SK-N-SH (cell line): ENCODE measurements around the gene BCL2L13. TPM values are rescaled to one million over a fixed set of nuclear protein-coding genes. Genes with fewer than 3 reads are reported as not detected.

Experiments used
- CTCF ChIA-PET: fragments of 300-600, 350-600 bp; formaldehyde crosslinking; extraction: SDS; loops from one replicate; lab custom pipeline; 2021; lab: Yijun Ruan, JAX
- POLR2A ChIA-PET: fragments of 350-600 bp; sonication (Branson Sonifier 250); formaldehyde crosslinking; extraction: SDS; loops from one replicate; lab custom pipeline; 2020; ENCODE audit warnings: antibody characterized with exemption, inconsistent platforms; lab: Yijun Ruan, JAX
- DNase-seq: peaks from one replicate; pipeline ENCODE4 v3.0.0; 2012
- H2AFZ ChIP-seq: fragments of 200-600 bp; sonication (generic); 2 replicates; pipeline ENCODE4 v1.8.1; 2016; ENCODE audit warnings: antibody characterized with exemption, mild to moderate bottlenecking, low read depth
- H3F3A ChIP-seq: fragments of 200-600 bp; sonication (generic); replicated peaks from 2 replicates; pipeline ENCODE3; 2016; ENCODE audit warnings: antibody characterized with exemption, mild to moderate bottlenecking; ENCODE audit not compliant: insufficient read depth
- H3K27ac ChIP-seq, 2 experiments: fragments of 200-500 bp in 1 of 2; fragments of 200-600 bp in 1 of 2; sonication (Bioruptor generic) in 1 of 2; sonication (generic), shearing (Covaris generic) in 1 of 2; 2 replicates each; pipeline versions ENCODE4 v1.5.1 to v1.6.1; 2014 to 2016; ENCODE audit warnings: low read depth in 2 of 2, inconsistent platforms in 1 of 2, low read length in 1 of 2, mild to moderate bottlenecking in 1 of 2, mixed read lengths in 1 of 2
- H3K27me3 ChIP-seq: fragments of 200-600 bp; sonication (generic), shearing (Covaris generic); 2 replicates; pipeline ENCODE4 v1.6.1; 2016; ENCODE audit warnings: mixed run types; ENCODE audit not compliant: insufficient read depth
- H3K36me3 ChIP-seq, 2 experiments: fragments of 200-500 bp in 1 of 2; fragments of 200-600 bp in 1 of 2; sonication (Bioruptor generic) in 1 of 2; sonication (generic) in 1 of 2; replicated peaks in 1 of 2; 2 replicates each; pipeline versions ENCODE3 to v1.5.1; 2014 to 2016; ENCODE audit warnings: low read length in 1 of 2, mild to moderate bottlenecking in 1 of 2; ENCODE audit not compliant: insufficient read depth in 2 of 2, control insufficient read depth in 1 of 2
- H3K4me1 ChIP-seq, 2 experiments: fragments of 200-500 bp in 1 of 2; fragments of 200-600 bp in 1 of 2; sonication (Bioruptor generic) in 1 of 2; sonication (generic), shearing (Covaris generic) in 1 of 2; 2 replicates each; pipeline versions ENCODE4 v1.5.1 to v1.6.1; 2014 to 2016; ENCODE audit warnings: low read depth in 1 of 2, low read length in 1 of 2, mixed run types in 1 of 2; ENCODE audit not compliant: insufficient read depth in 2 of 2, control insufficient read depth in 1 of 2
- H3K4me2 ChIP-seq: fragments of 200-600 bp; sonication (generic), shearing (Covaris generic); 2 replicates; pipeline ENCODE4 v1.6.1; 2017; ENCODE audit warnings: mixed run types
- H3K4me3 ChIP-seq, 2 experiments: fragments of 200-500 bp in 1 of 2; fragments of 200-600 bp in 1 of 2; sonication (Bioruptor generic) in 1 of 2; sonication (generic), shearing (Covaris generic) in 1 of 2; 2 replicates each; pipeline versions ENCODE4 v1.5.1 to v1.8.1; 2014 to 2016; ENCODE audit warnings: low read depth in 2 of 2, inconsistent platforms in 1 of 2, low read length in 1 of 2, mild to moderate bottlenecking in 1 of 2, mixed read lengths in 1 of 2, moderate library complexity in 1 of 2
- H3K79me2 ChIP-seq: fragments of 200-600 bp; sonication (generic); 2 replicates; pipeline ENCODE4 v1.8.1; 2017; ENCODE audit warnings: mild to moderate bottlenecking; ENCODE audit not compliant: insufficient read depth
- H3K9ac ChIP-seq: fragments of 200-600 bp; sonication (generic); 2 replicates; pipeline ENCODE4 v1.6.1; 2017; ENCODE audit warnings: mixed run types
- H3K9me2 ChIP-seq: fragments of 200-600 bp; sonication (generic); 2 replicates; pipeline ENCODE4 v1.6.1; 2017; ENCODE audit warnings: mixed run types
- H3K9me3 ChIP-seq: fragments of 200-600 bp; sonication (generic); 2 replicates; pipeline ENCODE4 v1.6.1; 2017; ENCODE audit warnings: mixed run types, mild to moderate bottlenecking, moderate library complexity
- H4K20me1 ChIP-seq: fragments of 200-600 bp; sonication (generic); 2 replicates; pipeline ENCODE4 v1.6.1; 2017; ENCODE audit warnings: mild to moderate bottlenecking, mixed run types; ENCODE audit not compliant: insufficient read depth
- CHD2 ChIP-seq: fragments of 150-350 bp; IDR thresholded peaks from 2 replicates; pipeline ENCODE4 v1.6.1; 2018; ENCODE audit warnings: low read length; ENCODE audit not compliant: partially characterized antibody
- CTCF ChIP-seq: fragments of 200-600 bp; sonication (generic); IDR thresholded peaks from 2 replicates; pipeline ENCODE4 v1.6.1; 2017; ENCODE audit warnings: antibody characterized with exemption, mild to moderate bottlenecking, moderate library complexity
- GABPA ChIP-seq: IDR thresholded peaks from 2 replicates; pipeline ENCODE4 v1.4.0; 2012; ENCODE audit warnings: low read depth, mild to moderate bottlenecking
- GATA2 ChIP-seq: sonication (generic); formaldehyde crosslinking; IDR thresholded peaks from 2 replicates; pipeline ENCODE4 v1.5.0; 2020; ENCODE audit warnings: mild to moderate bottlenecking, missing genetic modification reagents
- MEF2A ChIP-seq: IDR thresholded peaks from 2 replicates; pipeline ENCODE4 v1.4.0; 2012; ENCODE audit warnings: low read depth, borderline replicate concordance
- MXI1 ChIP-seq: IDR thresholded peaks from 2 replicates; pipeline ENCODE4 v1.6.1; 2012; ENCODE audit warnings: mild to moderate bottlenecking, low read depth, low read length, improper control_type of control experiment
- NRF1 ChIP-seq: IDR thresholded peaks from 2 replicates; pipeline ENCODE4 v1.6.1; 2012; ENCODE audit warnings: low read depth, mild to moderate bottlenecking, low read length
- POLR2AphosphoS5 ChIP-seq: IDR thresholded peaks from 2 replicates; pipeline ENCODE4 v1.6.1; 2012; ENCODE audit warnings: low read depth, low read length
- RAD21 ChIP-seq: IDR thresholded peaks from 2 replicates; pipeline ENCODE4 v1.6.1; 2012; ENCODE audit warnings: mild to moderate bottlenecking, low read length
- RCOR1 ChIP-seq: fragments of 150-350 bp; IDR thresholded peaks from 2 replicates; pipeline ENCODE4 v1.6.1; 2017; ENCODE audit warnings: antibody characterized with exemption, low read length
- TAF1 ChIP-seq: IDR thresholded peaks from 2 replicates; pipeline ENCODE4 v1.6.1; 2012; ENCODE audit warnings: low read depth, mild to moderate bottlenecking, low read length, moderate library complexity, borderline replicate concordance
- TEAD4 ChIP-seq: IDR thresholded peaks from 2 replicates; pipeline ENCODE4 v1.4.0; 2012; ENCODE audit warnings: mild to moderate bottlenecking, borderline replicate concordance; ENCODE audit not compliant: insufficient read depth
- USF1 ChIP-seq: IDR thresholded peaks from 2 replicates; pipeline ENCODE4 v1.4.0; 2012; ENCODE audit warnings: low read depth, borderline replicate concordance
- USF2 ChIP-seq: fragments of 150-350 bp; IDR thresholded peaks from 2 replicates; pipeline ENCODE4 v1.6.1; 2017; ENCODE audit warnings: antibody characterized with exemption, low read length, low read depth, borderline replicate concordance
- ZBTB33 ChIP-seq: IDR thresholded peaks from 2 replicates; pipeline ENCODE4 v1.4.0; 2012; ENCODE audit warnings: low read depth, borderline replicate concordance
- WGBS: methylation state at CpG from one replicate; pipeline ENCODE4 v1.1.6; 2017; ENCODE audit warnings: low lambda C conversion rate; 5-methylcytosine and 5-hydroxymethylcytosine counted together
- polyA plus RNA-seq, 3 experiments: library from polyadenylated mRNA; depleted of rRNA; stranded (reverse); fragments of >200 nt; gene quantifications; 2 replicates each; pipeline ENCODE4 v1.2.3, GENCODE V29; 2012
- TF ChIP-seq, protein P1 (sequence below): IDR thresholded peaks from 2 replicates; pipeline ENCODE4 v1.6.1; 2012; ENCODE audit warnings: mild to moderate bottlenecking, low read depth, low read length, moderate library complexity

BCL2L13 gene
- polyA plus RNA-seq, 1 of the 3 experiments (the other 2 are of a cell fraction) = 37.1 TPM

DNA sequence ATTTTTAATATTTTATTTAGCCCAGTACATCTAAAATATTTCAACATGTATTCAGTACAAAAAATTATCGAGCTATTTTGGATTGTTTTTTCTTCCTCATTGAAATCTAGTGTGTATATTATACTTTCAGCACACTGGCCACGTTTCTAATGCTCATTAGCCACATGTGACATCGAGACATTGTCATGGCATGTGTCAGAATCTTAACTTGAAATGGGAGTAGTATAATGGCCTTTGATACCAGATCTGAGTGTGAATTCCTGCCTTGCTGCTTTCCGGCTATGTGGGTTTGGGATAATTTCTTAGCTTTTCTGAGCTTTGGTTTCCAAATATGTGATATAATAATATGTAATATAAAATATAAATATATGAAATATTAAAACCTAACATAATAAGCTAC lies 54.3 kb downstream of the BCL2L13 start:
- H3K9me2 ChIP-seq = no peaks in the 10 kb centered on the region
- H3K27me3 ChIP-seq = no peaks in the 10 kb centered on the region
- no peak overlapping the region for H2AFZ ChIP-seq
- WGBS = 96% methylated on average over 4 of the region's 4 CpGs
- CTCF ChIA-PET = interaction anchor here (1.0 to 1.1 kb wide), 2 partner anchors 11 to 49 kb away, joined by 3 read pairs; no protein-coding TSS in a partner anchor
- no peak for DNase-seq
- no peaks in the 10 kb centered on the region; the same call in 1 of the 2 replicates for H3K79me2 ChIP-seq
- no peak overlapping the region for H3K27ac ChIP-seq
- no peaks in the 10 kb centered on the region for H3K4me1 ChIP-seq
- no peak overlapping the region for H3K4me2 ChIP-seq
- no peak overlapping the region for H3K4me3 ChIP-seq
- peaks cover 7% of the 10 kb centered on the region for H3F3A ChIP-seq
- POLR2A ChIA-PET = no interaction called here
- no peak for TF ChIP-seq MEF2A
- peaks cover 2 to 14% of the 10 kb centered on the region in 2 experiments for H3K36me3 ChIP-seq
- no peaks in the 10 kb centered on the region for H3K9me3 ChIP-seq
- H3K9ac ChIP-seq = no peak overlapping the region
- no peaks in the 10 kb centered on the region for H4K20me1 ChIP-seq

- Histone ChIP-seq H3K9ac (no peak overlapping the region), H2AFZ (no peak overlapping the region), H3K4me2 (no peak overlapping the region), H3F3A (peaks cover 11% of the 10 kb centered on the region), H3K4me1 (no peaks in the 10 kb centered on the region; a peak in 1 of 4 replicates), H3K36me3 (peaks cover 5 to 13% of the 10 kb centered on the region in 2 experiments), H3K9me3 (no peaks in the 10 kb centered on the region), H3K4me3 (no peak overlapping the region), H3K79me2 (no peaks in the 10 kb centered on the region; the same call in 1 of the 2 replicates), H3K27me3 (no peaks in the 10 kb centered on the region), H3K27ac (no peak overlapping the region), H4K20me1 (no peaks in the 10 kb centered on the region), H3K9me2 (no peaks in the 10 kb centered on the region)
- POLR2A ChIA-PET = no interaction called here
- WGBS = 99% methylated on average over 2 of the region's 2 CpGs
- CTCF ChIA-PET = interaction anchor here (1.0 kb wide), 1 partner anchor 18 kb away, joined by 4 read pairs; no protein-coding TSS in a partner anchor
- no peak for DNase-seq
- TF ChIP-seq POLR2AphosphoS5 = no peak
- TF ChIP-seq RAD21 = no peak
- no peak for TF ChIP-seq USF2
- no peak for TF ChIP-seq ZBTB33
- TF ChIP-seq GABPA = no peak
- TF ChIP-seq TEAD4 = no peak
- TF ChIP-seq MEF2A = no peak
- TF ChIP-seq TAF1 = no peak
- TF ChIP-seq MXI1 = no peak
- TF ChIP-seq, protein P1, sequence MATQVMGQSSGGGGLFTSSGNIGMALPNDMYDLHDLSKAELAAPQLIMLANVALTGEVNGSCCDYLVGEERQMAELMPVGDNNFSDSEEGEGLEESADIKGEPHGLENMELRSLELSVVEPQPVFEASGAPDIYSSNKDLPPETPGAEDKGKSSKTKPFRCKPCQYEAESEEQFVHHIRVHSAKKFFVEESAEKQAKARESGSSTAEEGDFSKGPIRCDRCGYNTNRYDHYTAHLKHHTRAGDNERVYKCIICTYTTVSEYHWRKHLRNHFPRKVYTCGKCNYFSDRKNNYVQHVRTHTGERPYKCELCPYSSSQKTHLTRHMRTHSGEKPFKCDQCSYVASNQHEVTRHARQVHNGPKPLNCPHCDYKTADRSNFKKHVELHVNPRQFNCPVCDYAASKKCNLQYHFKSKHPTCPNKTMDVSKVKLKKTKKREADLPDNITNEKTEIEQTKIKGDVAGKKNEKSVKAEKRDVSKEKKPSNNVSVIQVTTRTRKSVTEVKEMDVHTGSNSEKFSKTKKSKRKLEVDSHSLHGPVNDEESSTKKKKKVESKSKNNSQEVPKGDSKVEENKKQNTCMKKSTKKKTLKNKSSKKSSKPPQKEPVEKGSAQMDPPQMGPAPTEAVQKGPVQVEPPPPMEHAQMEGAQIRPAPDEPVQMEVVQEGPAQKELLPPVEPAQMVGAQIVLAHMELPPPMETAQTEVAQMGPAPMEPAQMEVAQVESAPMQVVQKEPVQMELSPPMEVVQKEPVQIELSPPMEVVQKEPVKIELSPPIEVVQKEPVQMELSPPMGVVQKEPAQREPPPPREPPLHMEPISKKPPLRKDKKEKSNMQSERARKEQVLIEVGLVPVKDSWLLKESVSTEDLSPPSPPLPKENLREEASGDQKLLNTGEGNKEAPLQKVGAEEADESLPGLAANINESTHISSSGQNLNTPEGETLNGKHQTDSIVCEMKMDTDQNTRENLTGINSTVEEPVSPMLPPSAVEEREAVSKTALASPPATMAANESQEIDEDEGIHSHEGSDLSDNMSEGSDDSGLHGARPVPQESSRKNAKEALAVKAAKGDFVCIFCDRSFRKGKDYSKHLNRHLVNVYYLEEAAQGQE = no peak
- TF ChIP-seq CTCF = no peak
- no peak for TF ChIP-seq USF1
- no peak for TF ChIP-seq RCOR1
- no peak for TF ChIP-seq GATA2
- TF ChIP-seq NRF1 = no peak
- no peak for TF ChIP-seq CHD2
These were observed 55.6 kb downstream of the BCL2L13 start for GRCh38 chr22:17694193-17694592.
